Ovary (tissue), 9 donors: ENCODE data around the gene ATRN. TPM values are rescaled to one million over a fixed set of nuclear protein-coding genes. Genes with fewer than 3 reads are reported as not detected.

ENCODE experiments used
- DNase-seq, 5 donors: peaks; one replicate each; pipeline ENCODE4 v3.0.0-alpha.2; 2019 to 2020
- H3K27ac ChIP-seq, 2 donors: fragments of 200-600 bp; one replicate each; pipeline versions ENCODE4 v1.5.1 to v1.8.0; 2019 to 2022
- H3K27me3 ChIP-seq: fragments of 200-600 bp; one replicate; pipeline ENCODE4 v1.8.0; 2022
- H3K36me3 ChIP-seq: fragments of 200-600 bp; sonication (generic); one replicate; pipeline ENCODE4 v1.5.1; 2019
- H3K4me1 ChIP-seq: one replicate; pipeline ENCODE4 v1.8.1; 2013; ENCODE audit warnings: mild to moderate bottlenecking, moderate library complexity; ENCODE audit not compliant: insufficient read depth
- H3K4me3 ChIP-seq: fragments of 200-600 bp; sonication (generic); one replicate; pipeline ENCODE4 v1.5.1; 2017
- H3K9me3 ChIP-seq, 2 donors: fragments of 200-600 bp in 1 of 2; sonication (generic) in 1 of 2; one replicate each; pipeline versions ENCODE4 v1.5.1 to v1.8.1; 2013 to 2019; ENCODE audit warnings: mild to moderate bottlenecking in 1 of 2, moderate library complexity in 1 of 2
- EP300 ChIP-seq: sonication (generic); formaldehyde crosslinking; IDR thresholded peaks from one replicate; pipeline ENCODE4 v1.6.1; 2017; ENCODE audit warnings: antibody characterized with exemption
- POLR2A ChIP-seq: fragments of 450-650 bp; IDR thresholded peaks from one replicate; pipeline ENCODE4 v1.6.1; 2017; ENCODE audit warnings: antibody characterized with exemption, mild to moderate bottlenecking, moderate library complexity
- WGBS, 3 donors: extraction: QIAGEN DNeasy Blood & Tissue Kit in 1 of 3; methylation state at CpG; one replicate each; pipeline versions ENCODE4 v1.1.5 to v1.1.7; 2013 to 2017; 5-methylcytosine and 5-hydroxymethylcytosine counted together
- intact Hi-C, 4 donors: fragments of 100-400 bp; cut with DNase I; formaldehyde crosslinking; loops; one replicate each; pipeline versions ENCODE4 v1.11.0 to v1.15.1; 2022 to 2023
- polyA plus RNA-seq, 2 donors: library from polyadenylated mRNA; stranded (reverse); fragments of 200-250 nt in 1 of 2; fragments of 350-450 nt in 1 of 2; fragmentation: Illumina TruSeq in 1 of 2; extraction: RNeasy Lipid Tissue Mini Kit (QIAGEN cat#74804) in 1 of 2; gene quantifications; one replicate each; pipeline ENCODE4 v1.2.3, GENCODE V29; 2013 to 2014
- total RNA-seq, 7 donors: library from RNA; depleted of rRNA in 2 of 7; stranded (reverse); fragments of >200 nt in 2 of 7; fragmentation: NEBNext Ultra II Directional in 3 of 7; extraction: Animal tissue kit (Norgen Biotek cat#: 25700) in 3 of 7; gene quantifications; one replicate each; pipeline versions ENCODE4 v1.1.0 to v1.2.4, GENCODE V29; 2016 to 2023
- TF ChIP-seq, protein P1 (sequence below), 3 donors: fragments of 450-650 bp in 2 of 3; fragments of 200-600 bp in 1 of 3; IDR thresholded peaks; one replicate each; pipeline versions ENCODE4 v1.5.1 to v1.8.0; 2016 to 2022; ENCODE audit warnings: antibody characterized with exemption in 3 of 3, mild to moderate bottlenecking in 1 of 3
- donor health status: DM: no; HTN: no; CAD: no; lungs with moderate emphysema.
- donor health status: DM: no; HTN: no; CAD: no.
- donor health status: Bipolar disorder and iron deficiency.
- donor health status: DM: yes; HTN: yes; CAD: no.
- donor health status: DM: no; HTN: no; CAD: no.
- donor health status: DM: yes; HTN: yes; CAD: no.

ATRN gene
- total and polyA plus RNA-seq, 9 donors: 10.3 to 46.2 (median 23.6) TPM

DNA sequence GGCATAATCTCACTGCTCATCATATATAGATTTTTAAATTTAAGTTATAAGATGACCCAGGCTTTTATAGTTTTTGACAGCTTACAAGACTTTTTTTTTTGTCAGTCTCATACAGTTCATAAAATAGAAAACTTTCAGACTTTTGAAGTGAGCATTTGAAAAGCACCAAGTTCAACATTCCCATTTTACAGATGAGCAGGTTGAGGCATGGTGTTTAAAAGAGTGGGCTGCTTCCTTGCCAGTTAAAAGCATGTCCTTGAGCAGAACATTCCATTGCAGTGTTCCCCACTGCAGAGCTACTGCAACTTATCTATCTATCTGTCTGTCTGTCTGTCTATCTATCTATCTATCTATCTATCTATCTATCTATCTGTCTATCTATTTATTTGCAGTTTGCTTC, 105.5 kb downstream of the ATRN start:
- Histone ChIP-seq H3K27ac (no peak overlapping the region), H3K9me3 (no peaks in the 10 kb centered on the region), H3K27me3 (no peaks in the 10 kb centered on the region), H3K4me3 (no peak overlapping the region), H3K4me1 (no peaks in the 10 kb centered on the region), H3K36me3 (no peaks in the 10 kb centered on the region)
- intact Hi-C loops: no loop called here
- DNase-seq: no peak
- TF ChIP-seq, protein P1, sequence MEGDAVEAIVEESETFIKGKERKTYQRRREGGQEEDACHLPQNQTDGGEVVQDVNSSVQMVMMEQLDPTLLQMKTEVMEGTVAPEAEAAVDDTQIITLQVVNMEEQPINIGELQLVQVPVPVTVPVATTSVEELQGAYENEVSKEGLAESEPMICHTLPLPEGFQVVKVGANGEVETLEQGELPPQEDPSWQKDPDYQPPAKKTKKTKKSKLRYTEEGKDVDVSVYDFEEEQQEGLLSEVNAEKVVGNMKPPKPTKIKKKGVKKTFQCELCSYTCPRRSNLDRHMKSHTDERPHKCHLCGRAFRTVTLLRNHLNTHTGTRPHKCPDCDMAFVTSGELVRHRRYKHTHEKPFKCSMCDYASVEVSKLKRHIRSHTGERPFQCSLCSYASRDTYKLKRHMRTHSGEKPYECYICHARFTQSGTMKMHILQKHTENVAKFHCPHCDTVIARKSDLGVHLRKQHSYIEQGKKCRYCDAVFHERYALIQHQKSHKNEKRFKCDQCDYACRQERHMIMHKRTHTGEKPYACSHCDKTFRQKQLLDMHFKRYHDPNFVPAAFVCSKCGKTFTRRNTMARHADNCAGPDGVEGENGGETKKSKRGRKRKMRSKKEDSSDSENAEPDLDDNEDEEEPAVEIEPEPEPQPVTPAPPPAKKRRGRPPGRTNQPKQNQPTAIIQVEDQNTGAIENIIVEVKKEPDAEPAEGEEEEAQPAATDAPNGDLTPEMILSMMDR (IDR thresholded peaks at IDR 0.05): no peak
- no peak for TF ChIP-seq POLR2A
- no peak for TF ChIP-seq EP300

DNA sequence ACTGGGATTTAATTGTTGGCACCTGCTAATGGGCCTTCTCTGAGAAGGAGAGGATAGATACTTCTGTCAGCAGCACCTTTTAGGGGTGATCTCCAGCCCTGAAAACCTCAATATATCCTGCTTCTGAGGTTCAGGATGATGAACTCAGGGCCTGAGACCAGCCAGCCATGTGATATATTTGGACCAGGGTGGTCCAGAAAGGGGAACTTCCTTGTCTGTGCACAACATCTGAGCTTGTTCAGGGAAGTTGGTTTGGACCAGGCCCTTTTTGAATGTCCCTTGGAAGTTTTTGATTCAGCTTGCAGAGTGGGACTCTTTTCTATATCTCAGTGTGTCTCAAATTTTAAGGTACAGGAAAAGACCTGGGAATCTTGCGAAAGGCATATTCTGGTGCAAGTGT, 106.5 kb downstream of the ATRN start:
- no peak overlapping the region for H3K4me3 ChIP-seq
- WGBS, 3 donors: 92 to 100% (median 100%) methylated on average over 1 of the region's 1 CpG
- no peak overlapping the region for H3K27ac ChIP-seq
- H3K9me3 ChIP-seq: no peaks in the 10 kb centered on the region
- intact Hi-C loops: no loop called here
- H3K36me3 ChIP-seq: no peaks in the 10 kb centered on the region
- no peak for TF ChIP-seq POLR2A
- TF ChIP-seq EP300: no peak
- TF ChIP-seq, protein P1 (IDR thresholded peaks at IDR 0.05): no peak
- H3K27me3 ChIP-seq: no peaks in the 10 kb centered on the region
- no peaks in the 10 kb centered on the region for H3K4me1 ChIP-seq
- no peak for DNase-seq

DNA sequence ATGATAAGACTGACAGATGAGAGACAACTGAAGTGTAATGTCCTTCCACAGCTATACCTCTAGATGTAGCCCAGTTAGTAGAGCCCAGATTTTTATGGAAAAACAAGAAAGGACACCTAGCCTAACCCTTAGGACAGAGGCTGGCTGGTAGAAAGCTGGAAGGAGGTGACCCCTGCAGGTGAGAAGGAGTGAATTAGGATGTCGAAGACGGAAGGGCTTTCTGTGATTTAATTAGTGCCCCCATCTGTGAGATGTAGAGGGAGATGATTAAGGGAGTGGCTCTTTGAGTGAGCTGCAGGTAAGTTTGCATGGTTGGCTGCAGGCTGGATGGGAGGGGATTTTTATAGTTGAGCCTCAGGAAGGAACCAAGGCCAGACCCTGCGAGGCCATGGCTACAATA, 109.6 kb downstream of the ATRN start:
- no peak for DNase-seq
- WGBS, 3 donors: 87 to 92% (median 91%) methylated on average over 3 of the region's 3 CpGs
- TF ChIP-seq EP300 (no peak), POLR2A (no peak)
- TF ChIP-seq, protein P1 (IDR thresholded peaks at IDR 0.05): no peak
- Histone ChIP-seq H3K9me3 (no peaks in the 10 kb centered on the region), H3K36me3 (no peaks in the 10 kb centered on the region), H3K4me1 (no peaks in the 10 kb centered on the region), H3K27me3 (no peaks in the 10 kb centered on the region), H3K4me3 (no peak overlapping the region), H3K27ac (no peak overlapping the region)
- intact Hi-C loops: no loop called here

DNA sequence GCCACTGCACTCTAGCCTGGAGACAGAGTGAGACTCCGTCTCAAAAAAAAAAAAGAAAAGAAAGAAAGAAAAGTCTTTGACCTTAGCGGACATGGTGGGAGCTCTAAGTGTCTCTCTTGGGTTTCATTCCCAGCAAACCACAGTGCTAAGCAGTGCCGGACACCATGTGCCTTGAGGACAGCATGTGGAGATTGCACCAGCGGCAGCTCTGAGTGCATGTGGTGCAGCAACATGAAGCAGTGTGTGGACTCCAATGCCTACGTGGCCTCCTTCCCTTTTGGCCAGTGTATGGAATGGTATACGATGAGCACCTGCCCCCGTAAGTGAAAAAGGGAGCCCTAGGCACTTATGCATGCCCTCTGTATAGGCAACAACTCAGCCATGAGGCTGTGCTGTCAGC, 112.9 kb downstream of the ATRN start:
- no peaks in the 10 kb centered on the region for H3K9me3 ChIP-seq
- no peak for DNase-seq
- no peak overlapping the region for H3K4me3 ChIP-seq
- 81 to 97% (median 82%) methylated on average over 7 of the region's 7 CpGs for WGBS, 3 donors
- no peak overlapping the region for H3K27ac ChIP-seq
- no peaks in the 10 kb centered on the region for H3K27me3 ChIP-seq
- H3K4me1 ChIP-seq: no peaks in the 10 kb centered on the region
- intact Hi-C loops: no loop called here
- no peaks in the 10 kb centered on the region for H3K36me3 ChIP-seq
- no peak for TF ChIP-seq POLR2A

DNA sequence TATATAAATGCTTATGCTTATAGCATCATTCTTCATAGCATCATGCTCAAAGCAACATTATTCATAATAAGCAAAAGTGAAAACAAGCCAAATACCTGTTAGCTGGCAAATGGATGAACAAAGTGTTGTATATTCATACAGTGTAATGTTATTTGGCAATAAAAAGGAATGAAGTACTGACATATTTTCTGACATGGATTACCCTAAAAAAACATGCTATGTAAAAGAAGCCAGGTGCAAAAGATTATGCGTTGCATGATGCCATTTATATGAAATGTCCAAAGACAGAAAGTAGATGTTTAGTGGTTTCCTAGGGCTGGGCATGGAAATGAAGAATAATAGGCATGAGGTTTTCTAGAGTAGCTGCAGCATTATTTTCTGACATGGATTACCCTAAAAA, 115.3 kb downstream of the ATRN start:
- DNase-seq: no peak
- TF ChIP-seq POLR2A (no peak), EP300 (no peak)
- TF ChIP-seq, protein P1 (IDR thresholded peaks at IDR 0.05): no peak
- no peaks in the 10 kb centered on the region for H3K27me3 ChIP-seq
- H3K27ac ChIP-seq: no peak overlapping the region
- H3K4me1 ChIP-seq: no peaks in the 10 kb centered on the region
- WGBS, 3 donors: 91 to 99% (median 98%) methylated on average over 1 of the region's 1 CpG
- no peaks in the 10 kb centered on the region for H3K36me3 ChIP-seq
- no peak overlapping the region for H3K4me3 ChIP-seq
- intact Hi-C loops: no loop called here
- H3K9me3 ChIP-seq: no peaks in the 10 kb centered on the region
